ENCODE measurements around the gene AOPEP.
"Not testable (repeated sequence)": the region's sequence is repeated elsewhere in the genome, so short reads cannot be mapped to it uniquely, and the experiment has no call there.

Gene AOPEP

DNA sequence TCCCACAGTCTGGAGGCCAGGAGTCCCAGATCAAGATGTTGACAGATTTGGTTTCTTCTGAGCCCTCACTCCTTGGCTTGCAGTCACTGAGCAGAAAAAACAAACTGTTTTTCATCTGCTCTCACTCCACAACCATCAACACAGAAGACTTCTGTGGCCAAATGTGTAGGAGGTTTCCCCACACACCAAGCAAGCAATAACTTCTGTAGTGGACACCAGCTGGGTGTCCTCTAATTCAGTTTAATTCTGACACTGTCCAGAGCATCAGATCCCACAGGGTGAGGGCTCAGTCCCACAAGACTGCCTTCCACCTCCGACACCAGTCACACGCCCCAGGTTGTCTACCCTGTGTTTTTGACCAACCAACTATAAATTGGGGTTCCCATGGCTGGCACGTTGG is 209.9 kb downstream of the AOPEP start:
- DNase-seq (ENCODE audit: insufficient read length, low spot score) (no peak), FAIRE-seq (no peak)
- TF ChIP-seq, protein P1, sequence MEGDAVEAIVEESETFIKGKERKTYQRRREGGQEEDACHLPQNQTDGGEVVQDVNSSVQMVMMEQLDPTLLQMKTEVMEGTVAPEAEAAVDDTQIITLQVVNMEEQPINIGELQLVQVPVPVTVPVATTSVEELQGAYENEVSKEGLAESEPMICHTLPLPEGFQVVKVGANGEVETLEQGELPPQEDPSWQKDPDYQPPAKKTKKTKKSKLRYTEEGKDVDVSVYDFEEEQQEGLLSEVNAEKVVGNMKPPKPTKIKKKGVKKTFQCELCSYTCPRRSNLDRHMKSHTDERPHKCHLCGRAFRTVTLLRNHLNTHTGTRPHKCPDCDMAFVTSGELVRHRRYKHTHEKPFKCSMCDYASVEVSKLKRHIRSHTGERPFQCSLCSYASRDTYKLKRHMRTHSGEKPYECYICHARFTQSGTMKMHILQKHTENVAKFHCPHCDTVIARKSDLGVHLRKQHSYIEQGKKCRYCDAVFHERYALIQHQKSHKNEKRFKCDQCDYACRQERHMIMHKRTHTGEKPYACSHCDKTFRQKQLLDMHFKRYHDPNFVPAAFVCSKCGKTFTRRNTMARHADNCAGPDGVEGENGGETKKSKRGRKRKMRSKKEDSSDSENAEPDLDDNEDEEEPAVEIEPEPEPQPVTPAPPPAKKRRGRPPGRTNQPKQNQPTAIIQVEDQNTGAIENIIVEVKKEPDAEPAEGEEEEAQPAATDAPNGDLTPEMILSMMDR (IDR thresholded peaks at IDR 0.05; ENCODE audit: insufficient read depth, missing control alignments): no peak

DNA sequence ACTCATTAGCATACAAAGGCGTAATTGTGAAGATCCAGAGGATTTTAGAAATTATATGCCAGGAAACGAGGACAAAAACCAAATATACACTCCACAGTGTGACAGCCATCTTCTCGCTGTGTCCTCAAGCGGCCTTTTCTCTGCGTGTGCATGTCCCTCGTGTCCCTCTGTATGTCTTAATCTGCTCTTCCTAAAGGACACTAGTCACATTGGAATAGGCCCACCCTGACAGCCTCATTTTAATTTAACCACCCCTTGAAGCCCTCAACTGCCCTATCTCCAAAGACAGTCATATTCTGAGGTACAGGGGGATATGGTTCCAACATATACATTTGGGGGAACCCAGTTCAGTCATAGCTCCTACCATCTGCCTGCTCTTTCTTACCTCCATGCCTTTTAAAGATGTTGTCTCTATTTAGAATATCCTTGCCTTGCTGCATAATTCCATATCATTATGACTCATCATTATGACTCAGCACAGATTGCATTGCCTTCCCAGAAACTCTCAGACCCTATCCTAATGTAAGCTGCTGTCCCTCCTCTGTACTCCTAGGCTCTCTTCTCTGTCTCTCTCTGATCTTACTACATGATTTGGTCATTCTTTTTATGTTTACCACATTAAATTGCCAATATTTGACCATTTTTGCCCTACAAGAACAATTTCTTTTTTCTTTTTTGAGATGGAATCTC is 210.9 kb downstream of the AOPEP start:
- DNase-seq (ENCODE audit: insufficient read length, low spot score) (no peak), FAIRE-seq (no peak)
- TF ChIP-seq, protein P1 (IDR thresholded peaks at IDR 0.05; ENCODE audit: insufficient read depth, missing control alignments): no peak

DNA sequence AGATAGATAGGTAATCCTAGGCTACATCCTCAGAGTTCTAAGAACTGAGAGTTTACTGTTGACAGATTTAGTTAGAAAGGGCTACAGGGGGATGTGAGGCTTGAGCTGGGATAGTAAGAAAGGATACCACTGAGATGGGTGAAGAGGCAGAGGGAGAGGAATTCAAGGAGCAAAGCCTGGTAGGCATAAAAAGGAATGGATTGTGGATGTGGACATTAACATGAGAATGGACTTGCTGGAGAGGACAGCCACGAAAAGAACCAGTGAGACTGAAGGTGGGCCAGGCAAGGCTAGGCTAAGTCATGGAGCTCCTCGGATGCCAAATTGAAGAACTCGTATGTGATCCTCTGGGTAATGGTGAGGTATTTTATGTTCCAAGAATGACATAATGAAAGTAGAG is 211.9 kb downstream of the AOPEP start:
- TF ChIP-seq, protein P1 (IDR thresholded peaks at IDR 0.05; ENCODE audit: insufficient read depth, missing control alignments): no peak
- DNase-seq (ENCODE audit: insufficient read length, low spot score) (no peak), FAIRE-seq (no peak)

DNA sequence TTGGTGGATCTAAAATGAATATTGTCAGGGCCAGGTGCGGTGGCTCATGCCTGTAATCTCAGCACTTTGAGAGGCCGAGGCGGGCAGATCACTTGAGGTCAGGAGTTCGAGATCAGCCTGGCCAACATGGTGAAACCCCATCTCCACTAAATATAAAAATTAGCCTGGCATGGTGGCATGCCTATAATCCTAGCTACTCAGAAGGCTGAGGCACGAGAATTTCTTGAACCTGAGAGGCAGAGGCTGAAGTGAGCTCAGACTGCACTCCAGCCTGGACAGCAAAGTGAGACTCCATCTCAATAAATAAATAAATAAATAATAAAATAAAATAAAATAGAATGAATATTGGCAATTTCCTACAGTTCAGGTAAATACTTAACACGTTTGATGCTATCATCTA is 213.8 kb downstream of the AOPEP start:
- not testable (repeated sequence) for FAIRE-seq

DNA sequence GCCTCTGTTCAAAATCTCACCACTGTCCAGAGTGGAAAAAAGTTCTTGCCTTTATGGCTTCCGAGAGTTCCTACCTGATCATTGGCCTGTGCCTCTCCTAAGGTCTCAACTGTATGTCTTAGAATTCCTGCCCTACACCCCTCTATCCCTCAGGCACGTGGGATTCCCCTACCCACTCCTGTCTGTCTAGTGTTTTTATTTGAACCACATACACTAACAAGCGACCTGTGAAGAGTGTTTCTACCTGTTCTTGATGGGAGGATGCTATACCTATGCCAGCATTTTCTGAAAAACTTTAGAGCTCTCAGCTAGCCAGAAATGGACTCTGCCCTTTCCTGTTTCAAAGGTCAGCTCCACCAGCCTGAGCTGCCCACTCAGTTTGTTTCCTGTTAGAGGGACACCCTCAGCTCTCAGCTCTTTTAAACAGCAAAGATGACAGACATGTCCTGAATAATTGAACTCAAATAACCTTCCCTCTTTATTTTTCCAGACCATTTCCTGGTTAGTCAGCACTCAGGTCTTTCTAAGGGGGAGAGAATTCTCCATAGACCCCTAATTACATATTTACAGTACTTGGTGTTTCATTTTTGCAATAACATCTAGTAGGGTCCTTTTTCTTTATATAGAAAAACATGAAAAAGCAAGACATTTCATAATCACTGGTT is 214.8 kb downstream of the AOPEP start:
- TF ChIP-seq, protein P1 (IDR thresholded peaks at IDR 0.05; ENCODE audit: insufficient read depth, missing control alignments): no peak
- FAIRE-seq: no peak
- DNase-seq (ENCODE audit: insufficient read length, low spot score): no peak

More for the DNA sequence above, 213.8 kb downstream of the AOPEP start:
- DNase-seq (ENCODE audit: insufficient read length, low spot score): not testable (repeated sequence)

DNA sequence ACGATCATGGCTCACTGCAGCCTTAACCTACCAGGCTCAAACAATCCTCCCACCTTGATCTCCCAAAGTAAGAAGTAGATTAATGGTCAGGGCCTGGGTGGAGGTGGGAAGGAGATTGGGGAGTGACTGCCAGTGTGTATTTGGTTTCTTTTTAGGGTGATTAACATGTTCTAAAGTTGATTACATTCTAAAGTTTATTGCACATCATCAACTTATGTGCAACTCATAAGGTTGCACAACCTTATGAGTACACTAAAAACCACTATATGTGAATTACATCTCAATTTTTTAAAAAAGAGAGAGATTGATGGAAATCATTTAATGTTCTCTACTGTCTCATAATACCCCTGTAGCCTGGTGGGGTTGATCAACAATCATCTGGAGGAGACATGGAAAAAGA is 218.1 kb downstream of the AOPEP start:
- no peak for DNase-seq (ENCODE audit: insufficient read length, low spot score)
- TF ChIP-seq, protein P1 (IDR thresholded peaks at IDR 0.05; ENCODE audit: insufficient read depth, missing control alignments): no peak
- no peak for FAIRE-seq

DNA sequence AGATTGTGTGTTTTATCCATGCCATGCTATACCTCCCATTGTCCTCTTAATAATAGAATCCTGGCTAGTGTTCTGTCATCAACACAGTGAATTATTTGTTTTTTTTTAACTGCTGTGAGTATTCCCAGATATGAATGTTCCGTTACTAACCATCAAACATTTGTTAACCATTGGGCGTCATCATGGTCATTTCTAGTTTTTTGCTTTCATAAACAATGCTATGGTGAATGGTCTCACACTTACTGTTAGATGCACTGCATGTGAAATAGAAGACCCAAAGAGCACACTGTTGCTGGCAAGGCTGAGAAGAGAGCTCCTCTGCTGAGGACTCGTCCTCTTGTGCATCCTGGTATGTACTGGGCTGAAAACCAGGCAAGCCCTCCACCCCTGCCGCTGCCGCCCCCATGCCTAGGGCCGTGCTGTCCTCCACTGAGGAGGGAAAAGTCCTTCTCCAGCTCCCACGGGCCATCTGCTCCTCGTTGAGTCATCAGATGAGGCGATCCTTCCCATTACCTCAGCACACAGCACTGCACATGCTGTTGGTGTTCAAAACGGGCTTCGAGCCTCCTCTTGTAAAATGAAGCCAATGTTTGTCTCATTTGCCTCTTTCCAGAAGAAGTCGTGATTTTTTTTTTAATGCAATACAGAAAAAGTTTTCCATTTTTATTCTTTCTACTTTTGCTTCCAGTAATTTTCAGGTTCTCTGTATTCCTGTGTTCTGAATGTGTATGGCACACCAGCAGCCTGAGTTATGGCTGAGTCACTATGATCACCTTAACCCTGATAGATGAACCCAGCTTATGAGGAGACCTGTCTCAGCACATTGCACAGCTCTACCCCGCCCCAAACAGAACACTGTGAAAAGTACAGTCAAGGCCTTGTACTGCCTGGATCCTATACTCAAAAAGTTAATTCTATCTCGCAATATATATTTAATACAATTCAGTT is 219.0 kb downstream of the AOPEP start:
- FAIRE-seq (no peak), DNase-seq (ENCODE audit: insufficient read length, low spot score) (no peak)
- TF ChIP-seq, protein P1 (IDR thresholded peaks at IDR 0.05; ENCODE audit: insufficient read depth, missing control alignments): no peak

Measured in D721Med (cell line).